Ureter (tissue), 1 donor: Measurements from ENCODE around the gene STYXL2. TPM values are rescaled to one million over a fixed set of nuclear protein-coding genes. Genes with fewer than 3 reads are reported as not detected.

Source experiments
- DNase-seq: peaks from one replicate; pipeline ENCODE4 v3.0.0-alpha.2; 2020; ENCODE audit warnings: low spot score
- total RNA-seq: library from RNA; stranded (reverse); gene quantifications from one replicate; pipeline ENCODE4 v1.2.4, GENCODE V29; 2023
- donor health status: DM: yes; HTN: yes; CAD: no.

The STYXL2 gene
- not detected for total RNA-seq

DNA sequence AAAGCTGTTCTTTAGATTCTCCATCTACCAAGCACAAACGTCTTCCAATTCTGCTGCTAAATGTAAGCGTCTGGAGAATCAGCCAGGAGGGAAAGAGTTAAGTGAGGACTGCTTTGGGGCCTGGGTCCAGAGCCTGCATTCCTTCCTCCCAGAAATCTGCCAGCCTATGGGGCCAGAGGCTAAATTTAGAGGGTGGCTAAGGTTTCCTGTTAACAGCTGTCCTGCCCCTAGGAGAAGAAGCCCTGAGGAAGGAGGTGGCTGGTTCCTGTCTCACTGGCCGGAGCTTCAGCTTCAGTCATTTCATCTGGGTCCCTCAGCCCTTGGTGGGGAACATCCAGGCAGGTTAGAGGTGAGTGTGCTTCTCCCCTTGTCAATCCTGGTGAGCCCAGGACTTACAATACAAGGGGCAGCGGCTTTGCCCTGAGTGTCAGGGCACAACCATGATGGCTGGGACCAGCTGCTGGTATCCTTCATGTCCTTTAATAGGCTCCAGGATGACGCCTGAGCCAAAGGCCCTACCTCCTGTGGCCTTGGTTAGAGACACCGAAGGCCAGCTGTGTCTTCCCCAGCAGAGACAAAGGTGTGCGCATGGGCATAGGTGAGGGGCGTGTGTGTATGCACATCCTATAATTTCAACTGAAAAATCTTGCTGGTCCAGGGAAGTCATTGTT is at the start of gene STYXL2:
Gene STYXL2 (plus strand): TSS at position 230 of the 671 bp plus-strand sequence. CDS start 775 bp downstream, outside the sequence.
- no peak for DNase-seq

GRCh38 chr1:167051907-167052306 is 42.0 kb upstream of the STYXL2 start:
- no peak for DNase-seq

DNA sequence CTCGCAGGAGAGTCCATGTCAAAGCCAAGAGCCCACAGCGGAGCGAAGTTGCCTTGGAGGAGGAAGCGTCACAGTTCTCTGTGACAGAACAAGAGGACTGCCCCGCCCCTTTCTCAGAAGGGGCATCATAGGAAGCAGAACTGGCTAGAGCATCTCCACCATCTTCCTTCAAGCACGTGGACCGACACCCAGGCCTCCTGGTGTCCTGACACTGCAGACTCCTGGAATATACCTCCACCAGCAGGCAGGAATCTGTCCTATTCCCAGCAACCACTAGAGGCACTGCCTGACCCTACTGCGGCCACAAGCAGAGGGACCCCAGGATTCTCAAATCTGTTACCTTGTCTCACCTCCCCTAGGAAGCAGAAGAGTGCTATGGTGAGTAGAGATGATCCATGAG is 41.5 kb upstream of the STYXL2 start:
- DNase-seq = no peak

GRCh38 chr1:167054531-167054930 is 39.3 kb upstream of the STYXL2 start:
- DNase-seq = no peak

DNA sequence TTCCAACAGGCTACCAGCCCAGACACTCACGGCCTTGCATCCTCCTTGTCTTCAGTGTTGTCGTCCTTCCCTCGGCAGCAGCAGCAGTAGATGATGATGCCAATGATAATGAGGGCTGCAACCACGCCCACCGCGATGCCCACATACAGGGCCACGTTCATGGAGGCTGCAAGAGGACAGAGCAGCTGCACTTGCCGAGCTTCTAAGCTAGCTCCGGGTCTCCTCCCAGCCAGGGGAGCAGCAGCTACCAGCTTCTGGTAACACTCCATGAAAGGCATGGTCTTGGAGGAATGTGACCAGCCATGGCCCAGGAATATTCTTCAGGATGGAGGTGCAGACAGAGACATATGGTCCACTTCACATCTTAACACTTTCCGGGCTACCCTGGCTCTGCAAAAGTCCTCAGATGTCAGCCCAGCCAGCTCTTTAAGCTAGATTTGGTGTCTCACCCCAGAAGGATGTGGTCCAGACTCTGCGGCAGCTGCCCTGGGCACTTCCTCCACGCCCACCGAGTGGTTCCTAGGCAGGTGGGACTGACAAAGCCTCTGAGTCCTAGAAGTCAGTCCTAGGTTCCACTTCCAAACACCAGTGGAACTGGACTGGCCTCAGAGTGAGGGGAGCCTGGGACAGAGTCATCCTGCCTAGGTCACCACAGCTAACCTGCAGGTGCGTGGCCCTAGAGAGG is 38.8 kb upstream of the STYXL2 start:
- no peak for DNase-seq

DNA sequence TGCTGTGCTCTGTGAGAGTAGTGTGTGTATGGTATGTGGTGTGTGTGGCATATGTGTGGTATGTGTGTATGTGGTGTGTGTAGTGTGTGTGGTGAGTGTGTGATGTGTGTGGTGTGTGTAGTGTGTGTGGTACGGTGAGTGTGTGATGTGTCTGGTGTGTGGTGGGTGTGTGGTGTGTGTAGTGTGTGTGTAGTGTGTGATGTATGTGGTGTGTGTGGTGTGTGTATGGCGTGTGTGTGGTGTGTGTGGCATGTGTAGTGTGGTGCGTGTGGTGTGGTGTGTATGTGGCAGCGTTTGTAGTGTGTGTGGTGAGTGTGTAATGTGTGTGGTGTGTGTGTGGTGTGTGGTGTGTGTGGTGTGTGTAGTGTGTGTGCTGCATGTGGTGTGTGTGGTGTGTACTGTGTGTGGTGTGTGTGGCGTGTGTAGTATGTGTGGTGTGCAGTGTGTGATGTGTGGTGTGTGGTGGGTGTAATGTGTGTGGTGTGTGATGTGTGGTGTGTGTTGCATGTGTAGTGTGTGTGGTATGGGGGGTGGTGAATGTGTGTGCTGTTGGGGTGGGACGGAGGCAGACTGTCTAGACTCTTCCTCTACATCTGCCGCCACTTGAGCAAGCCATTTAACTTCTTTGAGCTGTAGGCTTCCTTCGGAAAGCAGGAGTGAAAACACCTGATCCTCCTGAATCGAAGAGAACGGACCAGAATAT is 37.2 kb upstream of the STYXL2 start:
- DNase-seq = no peak

GRCh38 chr1:167057241-167057688 is 36.6 kb upstream of the STYXL2 start:
- DNase-seq = no peak

DNA sequence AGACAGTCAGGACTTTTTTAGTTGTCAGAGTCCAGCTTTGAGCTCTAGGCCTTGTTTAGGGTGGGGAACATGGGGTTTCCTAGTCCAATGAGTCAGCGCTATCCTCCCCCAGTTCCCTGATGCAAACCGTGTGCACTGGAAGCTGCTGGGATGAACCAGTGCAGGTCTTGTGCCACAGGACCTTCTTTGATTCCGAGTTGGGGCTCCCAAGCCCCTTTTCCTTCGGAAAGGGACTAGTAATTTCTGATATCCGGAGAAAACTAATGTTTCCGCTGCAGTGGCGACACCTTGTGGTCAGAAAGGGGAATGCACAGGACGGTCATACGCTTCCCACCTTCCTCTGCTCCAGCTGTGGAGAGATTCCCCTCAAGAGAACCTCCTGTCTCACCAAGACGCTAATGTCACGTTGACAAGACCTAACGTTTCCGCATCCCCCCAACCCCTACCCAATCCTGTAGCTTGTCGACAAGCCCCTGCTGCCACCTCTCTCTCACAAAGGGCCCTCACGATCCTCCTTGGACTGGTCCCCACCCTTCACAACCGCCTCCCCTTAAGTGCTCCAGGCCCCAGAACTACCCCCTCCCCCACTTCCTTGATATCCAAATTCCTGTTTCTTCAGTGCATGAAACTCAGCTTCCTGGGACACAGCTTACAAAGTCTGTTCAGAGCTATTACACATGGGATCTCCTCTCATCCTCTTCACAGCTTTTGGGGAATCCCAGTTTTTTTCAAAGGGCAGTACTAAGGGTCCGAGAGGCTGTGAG is 34.6 kb upstream of the STYXL2 start:
- peak; percentile 75 for DNase-seq

DNA sequence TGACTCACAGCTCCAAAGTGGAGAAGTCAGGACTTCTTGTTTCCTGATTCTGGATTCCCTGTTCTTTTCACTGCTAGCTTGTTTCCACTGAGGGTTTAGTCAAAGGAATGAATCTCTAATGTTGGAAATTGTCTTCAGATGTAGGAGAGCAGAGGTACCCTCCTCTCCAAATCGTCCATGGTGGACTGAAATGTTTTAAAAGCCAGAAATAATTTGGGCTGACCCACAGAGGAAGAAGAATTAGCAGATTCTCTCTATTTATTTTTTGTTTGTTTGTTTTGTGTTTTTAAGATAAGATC is 34.1 kb upstream of the STYXL2 start:
- DNase-seq = no peak

DNA sequence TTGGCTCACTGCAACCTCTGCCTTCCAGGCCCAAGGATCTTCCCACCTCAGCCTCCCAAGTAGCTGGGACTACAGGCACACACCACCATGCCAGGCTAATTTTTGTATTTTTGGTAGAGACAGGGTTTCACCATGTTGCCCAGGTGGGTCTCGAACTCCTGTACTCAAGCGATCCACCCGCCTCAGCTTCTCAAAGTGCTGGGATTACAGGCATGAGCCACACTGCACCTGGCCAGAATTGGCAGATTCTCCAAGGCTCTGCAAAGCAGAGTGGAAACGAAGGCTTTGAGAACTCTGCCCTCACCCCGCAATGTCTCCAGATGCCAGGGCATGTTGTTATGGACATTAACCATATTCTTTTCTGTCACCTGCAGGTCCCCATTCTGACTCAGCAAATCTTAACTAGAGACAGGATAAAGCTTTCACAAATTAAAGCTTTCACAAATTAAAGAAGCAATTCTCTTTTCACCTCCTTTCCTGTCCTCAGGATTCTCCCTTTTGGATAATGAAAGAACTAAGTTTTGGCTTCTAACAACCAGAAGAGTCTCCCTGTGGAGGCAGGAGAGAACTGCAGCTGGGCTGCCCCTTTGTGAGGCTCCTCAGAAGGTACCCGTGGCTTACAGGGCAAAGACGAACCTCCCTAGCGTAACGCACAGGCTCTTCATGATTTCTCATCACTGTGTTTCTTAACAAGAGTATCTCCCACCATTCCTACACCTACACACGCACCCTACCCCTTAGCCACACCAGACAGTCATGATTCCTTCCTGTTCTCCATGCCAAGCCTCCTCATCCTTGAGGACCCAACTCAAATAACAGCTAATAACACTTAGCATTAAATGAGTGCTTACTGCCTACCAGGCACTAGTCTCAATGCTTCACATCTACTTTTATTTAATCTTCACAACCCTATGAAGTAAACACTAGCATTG is 33.5 kb upstream of the STYXL2 start:
- no peak for DNase-seq

DNA sequence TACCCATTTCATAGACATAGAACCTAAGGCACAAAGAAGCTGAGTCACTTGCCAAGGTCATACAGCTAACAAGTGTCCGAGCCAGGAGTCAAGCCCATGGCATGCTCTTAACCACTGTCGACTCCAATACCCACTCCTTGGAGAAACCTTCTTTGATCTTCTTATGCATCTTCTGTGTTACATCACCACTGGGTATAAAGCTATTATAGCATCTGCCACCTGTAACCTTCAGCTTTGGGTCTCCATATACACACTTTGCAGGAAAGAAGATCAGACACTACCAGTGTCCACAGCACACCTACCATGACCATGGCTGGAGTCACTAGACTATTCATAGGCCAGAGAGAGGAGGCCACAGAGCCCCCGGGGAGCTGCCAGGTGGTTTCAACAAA is 32.8 kb upstream of the STYXL2 start:
- DNase-seq = no peak

DNA sequence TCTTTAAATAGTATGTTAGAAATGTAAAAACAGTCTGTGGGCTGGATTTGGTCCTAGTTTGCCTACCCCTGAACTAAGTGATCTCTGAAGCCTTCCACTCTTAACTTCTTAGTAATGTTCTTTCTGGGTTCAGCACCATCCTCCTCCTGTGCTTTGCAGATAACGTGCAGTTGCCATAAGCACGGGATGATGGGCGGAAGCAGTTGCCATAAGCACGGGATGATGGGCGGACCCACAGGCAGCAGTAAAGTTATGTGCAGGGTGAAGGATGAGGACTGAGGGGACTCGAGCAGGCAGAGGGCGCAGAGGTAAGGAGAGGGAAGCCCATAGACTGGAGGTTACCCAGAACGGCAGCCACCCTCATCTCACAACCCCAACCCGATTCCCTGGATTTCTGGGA is 29.3 kb upstream of the STYXL2 start:
- DNase-seq = no peak

- no peak for DNase-seq
Observed at GRCh38 chr1:167065471-167065870, 28.4 kb upstream of the STYXL2 start.

GRCh38 chr1:167066333-167067122 is 27.3 kb upstream of the STYXL2 start:
- DNase-seq = peak; percentile 79

DNA sequence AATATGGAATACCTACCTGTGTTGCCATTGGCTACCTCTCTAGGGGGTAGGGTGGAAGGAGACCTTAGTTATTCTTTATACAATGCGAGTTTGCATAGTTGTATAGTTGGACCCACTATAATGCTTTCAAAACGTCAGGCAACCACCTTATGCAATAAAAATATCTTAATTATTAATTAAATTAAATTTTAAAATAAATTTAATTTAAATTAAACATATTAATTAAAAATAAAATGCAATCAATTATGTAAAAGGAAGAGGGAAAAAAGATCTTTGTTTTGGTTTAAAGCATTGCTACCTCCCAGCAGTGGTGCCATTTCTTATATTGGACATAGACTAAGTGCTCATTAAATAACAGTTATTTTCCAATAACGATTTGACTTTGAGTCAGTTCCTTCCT is 26.0 kb upstream of the STYXL2 start:
- no peak for DNase-seq

- no peak for DNase-seq
Observed at GRCh38 chr1:167068761-167069160, 25.1 kb upstream of the STYXL2 start.

DNA sequence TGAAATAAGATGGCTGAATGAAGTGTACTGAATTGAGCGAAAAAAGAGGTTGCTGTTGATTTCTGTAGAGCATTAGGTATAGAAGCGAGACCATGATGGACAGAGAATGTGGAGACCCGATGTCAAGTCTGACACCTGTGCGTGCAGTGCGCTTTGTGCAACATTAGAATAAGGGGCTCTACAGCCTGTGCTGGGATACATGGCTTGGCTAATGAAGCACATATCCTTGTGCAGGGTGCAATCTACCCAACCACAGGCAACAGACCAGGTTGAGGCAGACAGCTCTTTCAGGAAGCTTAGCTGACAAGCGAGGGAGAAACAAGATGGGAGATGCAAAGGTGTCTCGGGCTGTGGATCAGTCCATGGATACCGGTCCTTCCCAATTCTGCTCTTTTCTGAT is 22.6 kb upstream of the STYXL2 start:
- DNase-seq = no peak

GRCh38 chr1:167076136-167076710 is 17.7 kb upstream of the STYXL2 start:
- no peak for DNase-seq

DNA sequence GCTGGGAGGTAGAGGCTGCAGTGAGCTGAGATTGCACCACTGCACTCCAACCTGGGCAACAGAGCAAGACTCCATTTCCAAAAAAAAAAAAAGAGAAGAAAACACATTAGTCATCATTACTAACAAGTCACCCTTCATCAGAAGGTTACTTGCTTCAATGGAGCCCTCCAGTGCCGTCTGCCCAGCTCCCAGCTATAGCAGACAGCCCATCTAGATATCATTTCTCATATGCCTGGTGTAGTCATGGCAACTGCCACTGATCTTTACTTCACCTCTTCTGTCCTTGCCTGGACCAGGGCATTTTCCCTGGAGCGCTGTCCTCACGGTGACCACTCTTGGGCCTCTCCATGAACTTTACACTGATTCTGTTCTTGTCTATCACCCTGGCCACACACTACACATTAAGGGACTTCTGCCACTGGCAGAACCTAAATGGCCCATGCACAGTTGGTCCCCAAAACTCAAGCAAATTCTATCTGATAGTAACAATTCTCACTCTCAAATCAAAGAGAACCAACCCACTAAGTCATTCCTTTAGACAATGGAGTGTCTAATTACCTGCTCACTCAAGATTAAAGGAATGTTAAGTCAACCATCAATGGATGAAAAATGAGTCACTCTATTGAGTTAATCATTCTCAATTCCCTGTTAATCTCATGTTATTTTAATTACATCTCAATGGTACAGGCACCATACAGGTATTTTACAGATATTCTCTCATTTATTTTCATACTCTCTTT is 16.6 kb upstream of the STYXL2 start:
- no peak for DNase-seq
